NCI-H446 treated with DMSO at 0.1 percent for 48 hours (cell line): ENCODE measurements around the gene LDLRAD2.
A peak's percentile ranks its signal among the peaks of the same experiment; 100 is the strongest.

Experiments used
- DNase-seq: peaks from one replicate; lab custom pipeline; 2025; lab: John Stamatoyannopoulos, UW

The LDLRAD2 gene

GRCh38 chr1:21860971-21861370 is 48.9 kb downstream of the LDLRAD2 start:
- no peak for DNase-seq

DNA sequence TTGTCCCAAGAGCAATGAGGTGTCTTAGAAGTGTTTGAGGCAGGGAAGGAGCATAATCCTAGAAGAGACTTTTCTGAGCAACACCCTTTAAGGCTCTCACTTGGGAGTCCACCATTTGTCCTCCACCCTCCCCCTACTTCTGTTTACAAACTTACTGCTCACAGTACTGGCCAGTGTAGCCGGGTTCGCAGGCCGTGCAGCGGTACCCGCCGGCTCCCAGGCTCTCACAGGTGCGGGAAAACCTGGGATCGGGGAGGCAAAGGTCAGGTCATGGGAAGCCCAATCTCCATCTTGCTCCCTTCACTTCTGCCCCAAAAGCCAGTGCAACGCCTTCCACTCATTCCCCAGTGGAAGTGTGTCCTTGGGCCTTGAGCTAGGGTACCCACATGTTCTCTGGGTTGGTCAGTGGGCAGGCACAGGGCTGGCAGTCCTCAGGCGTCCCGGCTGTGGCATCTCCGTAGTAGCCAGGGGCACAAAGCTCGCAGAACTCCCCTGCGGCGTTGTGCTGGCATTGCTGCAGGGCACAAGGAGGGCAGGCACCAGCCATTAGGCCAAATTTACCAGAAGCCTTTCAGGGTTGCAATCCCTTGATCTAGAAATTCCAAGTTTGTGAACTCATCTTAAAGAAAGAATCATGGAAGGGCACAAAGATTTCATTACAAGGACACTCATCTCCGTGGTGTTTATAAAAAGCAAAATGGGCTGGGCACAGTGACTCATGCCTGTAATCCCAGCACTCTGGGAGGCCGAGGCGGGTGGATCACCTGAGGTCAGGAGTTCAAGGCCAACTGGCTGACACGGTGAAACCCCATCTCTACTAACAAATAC is 49.8 kb downstream of the LDLRAD2 start:
- no peak for DNase-seq

- DNase-seq = no peak
Observed at GRCh38 chr1:21863981-21864380, 51.9 kb downstream of the LDLRAD2 start.

DNA sequence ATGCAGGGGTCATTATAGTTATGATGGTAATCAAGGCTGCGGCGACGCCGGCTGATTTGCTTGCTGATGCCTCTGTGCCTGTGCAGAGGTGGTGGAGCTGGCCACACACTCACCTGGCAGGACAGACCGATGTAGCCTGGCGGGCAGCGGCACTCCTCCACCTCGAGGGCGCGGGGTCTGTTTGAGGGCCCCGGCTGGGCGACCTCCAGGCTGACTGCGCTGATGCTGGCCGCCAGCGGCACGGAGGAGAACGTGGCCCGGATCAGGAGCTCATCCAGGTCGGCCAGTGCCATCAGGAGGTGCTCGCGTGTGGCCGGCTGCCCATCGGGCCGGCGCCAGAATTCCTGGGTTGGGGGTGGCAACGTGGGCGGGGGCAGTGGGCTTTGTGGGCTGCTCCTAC is 52.7 kb downstream of the LDLRAD2 start:
- DNase-seq = no peak

DNA sequence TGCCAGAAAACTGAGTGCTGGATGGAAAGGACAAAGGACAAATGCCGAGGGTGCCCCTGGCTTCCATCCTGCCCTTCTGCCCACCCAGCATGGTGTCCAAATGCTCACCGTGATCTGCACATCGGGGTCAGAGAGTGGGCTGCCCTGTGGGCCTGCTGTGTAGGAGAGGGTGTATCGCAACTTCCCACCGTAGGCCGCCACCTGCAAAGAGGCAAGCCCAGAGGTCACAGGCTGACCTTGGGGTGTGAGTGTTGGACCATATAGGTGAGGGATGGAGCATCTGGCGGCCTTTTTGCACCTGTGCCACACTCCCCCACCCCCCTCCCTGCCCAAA is 53.5 kb downstream of the LDLRAD2 start:
- DNase-seq = no peak

GRCh38 chr1:21865943-21866706 is 54.1 kb downstream of the LDLRAD2 start:
- no peak for DNase-seq

- DNase-seq = no peak
Observed at GRCh38 chr1:21866707-21867043, 54.6 kb downstream of the LDLRAD2 start.

- DNase-seq = no peak
Observed at GRCh38 chr1:21867451-21867996, 55.5 kb downstream of the LDLRAD2 start.

GRCh38 chr1:21868482-21868881 is 56.4 kb downstream of the LDLRAD2 start:
- DNase-seq = no peak

DNA sequence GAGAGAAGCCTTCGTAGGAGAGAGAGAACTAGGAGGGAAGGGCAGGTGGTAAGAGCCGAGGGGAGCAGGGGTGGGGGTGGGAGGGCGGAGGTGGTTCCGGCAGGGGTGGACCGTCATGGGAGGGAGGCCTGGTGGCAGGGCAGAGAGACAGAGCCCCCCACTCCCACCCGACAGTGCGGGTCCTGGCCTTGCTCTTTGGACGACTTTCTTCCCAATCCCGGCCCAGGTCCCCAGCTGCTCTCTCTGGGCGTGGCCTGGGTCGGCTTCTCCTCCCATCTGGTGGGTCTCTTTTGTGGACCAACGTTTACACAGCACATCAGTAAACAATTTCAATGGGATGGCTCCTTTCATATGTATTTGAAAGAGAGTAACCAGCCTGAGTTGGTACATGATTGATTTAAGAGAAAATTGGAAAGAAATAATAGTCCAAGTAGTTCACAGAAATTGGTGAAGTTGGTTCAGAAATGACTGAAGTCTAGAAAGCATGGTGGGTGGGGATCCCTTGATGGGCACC is 56.9 kb downstream of the LDLRAD2 start:
- DNase-seq = no peak

GRCh38 chr1:21869620-21870121 is 57.6 kb downstream of the LDLRAD2 start:
- peak; percentile 54 for DNase-seq

- no peak for DNase-seq
Observed at GRCh38 chr1:21870611-21871010, 58.5 kb downstream of the LDLRAD2 start.

GRCh38 chr1:21871943-21872342 is 59.9 kb downstream of the LDLRAD2 start:
- no peak for DNase-seq

DNA sequence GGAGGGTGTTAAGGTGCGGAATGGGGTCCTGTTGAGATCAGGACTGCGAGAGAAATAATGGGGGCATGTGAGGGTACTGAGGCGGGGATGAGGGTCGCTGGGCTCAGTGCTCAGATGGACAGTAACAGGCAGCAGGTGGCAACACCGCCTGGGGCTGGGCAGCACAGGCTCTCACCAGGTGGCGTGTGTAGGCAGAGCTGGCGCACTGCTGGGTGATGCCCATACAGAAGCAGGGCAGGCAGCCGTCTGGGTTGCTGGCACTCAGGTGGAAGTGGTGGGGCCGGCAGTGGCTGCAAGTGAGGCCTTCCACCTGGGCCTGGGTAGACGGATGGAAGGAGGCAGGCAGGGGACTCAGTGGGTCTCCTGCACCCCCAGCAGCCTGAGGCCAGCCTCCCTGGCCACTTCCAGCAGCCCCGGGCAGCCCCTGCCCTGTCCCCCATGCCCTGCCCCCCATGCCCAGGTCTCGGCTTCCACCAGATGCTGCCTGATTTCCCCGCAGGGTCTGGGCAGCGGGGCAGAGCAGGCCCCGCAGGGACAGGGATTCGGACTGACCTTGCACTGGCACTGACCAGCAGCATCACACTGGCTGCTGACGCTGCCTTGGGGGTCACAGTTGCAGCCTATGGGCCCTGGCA is 60.5 kb downstream of the LDLRAD2 start:
- DNase-seq = no peak

GRCh38 chr1:21873174-21873573 is 61.1 kb downstream of the LDLRAD2 start:
- no peak for DNase-seq

- no peak for DNase-seq
Observed at GRCh38 chr1:21873761-21874160, 61.7 kb downstream of the LDLRAD2 start.

- DNase-seq = no peak
Observed at GRCh38 chr1:21874328-21874727, 62.3 kb downstream of the LDLRAD2 start.
